GM12872 (cell line): ENCODE data around the gene SSBP4.

Experiments used
- CTCF ChIP-seq: IDR thresholded peaks from 3 replicates; pipeline ENCODE4 v1.5.1; 2011; ENCODE audit warnings: low read depth, mild to moderate bottlenecking, low read length, moderate library complexity; ENCODE audit not compliant: insufficient read depth

SSBP4 gene

GRCh38 chr19:18464646-18465045, 45.4 kb downstream of the SSBP4 start:
- TF ChIP-seq CTCF, result no peak

- no peak for TF ChIP-seq CTCF
These were observed 46.2 kb downstream of the SSBP4 start for GRCh38 chr19:18465214-18465963.

- no peak for TF ChIP-seq CTCF
These were observed 46.8 kb downstream of the SSBP4 start for GRCh38 chr19:18465964-18466339.

GRCh38 chr19:18466354-18466753, 47.2 kb downstream of the SSBP4 start:
- no peak for TF ChIP-seq CTCF

- TF ChIP-seq CTCF, result no peak
These were observed 48.8 kb downstream of the SSBP4 start for GRCh38 chr19:18467978-18468377.

GRCh38 chr19:18468517-18468916, 49.3 kb downstream of the SSBP4 start:
- TF ChIP-seq CTCF, result no peak

GRCh38 chr19:18469069-18469846, 50.1 kb downstream of the SSBP4 start:
- TF ChIP-seq CTCF, result peak; percentile 87
